ENCODE measurements around the gene NAPG. TPM values are rescaled to one million over a fixed set of nuclear protein-coding genes. Genes with fewer than 3 reads are reported as not detected.
"Not testable (repeated sequence)": the region's sequence is repeated elsewhere in the genome, so short reads cannot be mapped to it uniquely, and the experiment has no call there.

NAPG gene
- total and polyA plus RNA-seq, 9 of the 15 experiments (the other 6 are each of a cell fraction or from before 2014, with no cell fraction given), result 31.6 to 63.3 (median 50.9) TPM

GRCh38 chr18:10505892-10506291 is 19.9 kb upstream of the NAPG start:
- H3K4me2 ChIP-seq (ENCODE audit: insufficient read depth, low read length); H3K27ac ChIP-seq (ENCODE audit: extremely low read depth, low read depth, low read length); H4K20me1 ChIP-seq (replicated peaks; ENCODE audit: control insufficient read depth, insufficient read depth, low read length); H3K9me1 ChIP-seq (ENCODE audit: control insufficient read depth, insufficient read depth, low read length); BruUV-seq (replicated peaks); H3K4me1 ChIP-seq (replicated peaks in 1 of 2; ENCODE audit: control insufficient read depth in 2 of 2, insufficient read depth in 2 of 2, low read length in 2 of 2); H2AFZ ChIP-seq (ENCODE audit: low read depth, low read length); H3K4me3 ChIP-seq; intact Hi-C loops (cut with micrococcal nuclease); H3K9me3 ChIP-seq (replicated peaks; ENCODE audit: control insufficient read depth, insufficient read depth, low read depth, low read length); FAIRE-seq; H3K36me3 ChIP-seq (ENCODE audit: control insufficient read depth, insufficient read depth, low read length); H3K9ac ChIP-seq (ENCODE audit: insufficient read depth in 1 of 2, low read depth in 2 of 2, low read length in 2 of 2); DNase-seq (ENCODE audit: extremely low read depth in 1 of 4, low spot score in 3 of 4); H3K79me2 ChIP-seq (ENCODE audit: control insufficient read depth, insufficient read depth, low read length); POLR2A ChIA-PET; in situ Hi-C loops (cut with MboI); H3K27me3 ChIP-seq (ENCODE audit: control insufficient read depth in 2 of 2, insufficient read depth in 2 of 2, low read length in 2 of 2); CTCF ChIA-PET (ENCODE audit: low intra/inter-chr PET ratio); ATAC-seq: not testable (repeated sequence)
- WGBS (ENCODE audit: insufficient coverage, low coverage, missing lambda C conversion rate), result 5% methylated on average over 13 of the region's 19 CpGs

GRCh38 chr18:10508591-10508990 is 17.2 kb upstream of the NAPG start:
- H3K4me2 ChIP-seq (ENCODE audit: insufficient read depth, low read length), result no peak overlapping the region
- H3K9me3 ChIP-seq (replicated peaks; ENCODE audit: control insufficient read depth, insufficient read depth, low read depth, low read length), result peaks cover 2% of the 10 kb centered on the region
- no peak overlapping the region for H3K9ac ChIP-seq (ENCODE audit: insufficient read depth in 1 of 2, low read depth in 2 of 2, low read length in 2 of 2)
- H3K27me3 ChIP-seq (ENCODE audit: control insufficient read depth in 2 of 2, insufficient read depth in 2 of 2, low read length in 2 of 2), result peaks cover 0 to 8% of the 10 kb centered on the region in 2 experiments; a peak in 2 of 5 replicates
- no peak for ATAC-seq
- POLR2A ChIA-PET, result no interaction called here
- no peak overlapping the region for H3K4me3 ChIP-seq
- H3K4me1 ChIP-seq (replicated peaks in 1 of 2; ENCODE audit: control insufficient read depth in 2 of 2, insufficient read depth in 2 of 2, low read length in 2 of 2), result no peaks in the 10 kb centered on the region
- H3K79me2 ChIP-seq (ENCODE audit: control insufficient read depth, insufficient read depth, low read length), result no peaks in the 10 kb centered on the region
- DNase-seq (ENCODE audit: extremely low read depth in 1 of 4, low spot score in 3 of 4), result no peak
- H3K36me3 ChIP-seq (ENCODE audit: control insufficient read depth, insufficient read depth, low read length), result no peaks in the 10 kb centered on the region
- FAIRE-seq, result no peak
- H3K9me1 ChIP-seq (ENCODE audit: control insufficient read depth, insufficient read depth, low read length), result no peaks in the 10 kb centered on the region
- H2AFZ ChIP-seq (ENCODE audit: low read depth, low read length), result no peak overlapping the region
- in situ Hi-C loops (cut with MboI) (no loop called here), intact Hi-C loops (cut with micrococcal nuclease) (no loop called here)
- CTCF ChIA-PET (ENCODE audit: low intra/inter-chr PET ratio), result no interaction called here
- no TSS peak for BruUV-seq (replicated peaks)
- H3K27ac ChIP-seq (ENCODE audit: extremely low read depth, low read depth, low read length), result no peak overlapping the region
- no peaks in the 10 kb centered on the region for H4K20me1 ChIP-seq (replicated peaks; ENCODE audit: control insufficient read depth, insufficient read depth, low read length)
- TF ChIP-seq ZBTB40 (IDR thresholded peaks at IDR 0.05), result no peak
- TF ChIP-seq ZBTB40 (CRISPR knock-in tag; IDR thresholded peaks at IDR 0.05), result no peak
- TF ChIP-seq MEF2A (IDR thresholded peaks at IDR 0.05; ENCODE audit: control insufficient read depth, low read depth, low read length), result no peak
- TF ChIP-seq PTBP1 (IDR thresholded peaks at IDR 0.05; ENCODE audit: low read depth, low read length), result no peak
- no peak for TF ChIP-seq FUS (optimal IDR thresholded peaks at IDR 0.05; ENCODE audit: low read depth, low read length)
- no peak for TF ChIP-seq MYC (IDR thresholded peaks at IDR 0.05; ENCODE audit: low read depth, low read length)
- TF ChIP-seq MYC (CRISPR knock-in tag; IDR thresholded peaks at IDR 0.05; ENCODE audit: borderline replicate concordance, low read depth), result no peak
- no peak for TF ChIP-seq PTRF (tag; IDR thresholded peaks at IDR 0.05)
